Ishikawa (cell line): Measurements from ENCODE around the gene PLCD3.

ENCODE experiments used
- CEBPB ChIP-seq: IDR thresholded peaks from 2 replicates; pipeline ENCODE4 v1.6.1; 2012
- CREB1 ChIP-seq: IDR thresholded peaks from 2 replicates; pipeline ENCODE4 v1.6.1; 2012; ENCODE audit warnings: low read depth
- EGR1 ChIP-seq: IDR thresholded peaks from 2 replicates; pipeline ENCODE4 v1.6.1; 2012
- EP300 ChIP-seq: IDR thresholded peaks from 2 replicates; pipeline ENCODE4 v1.6.1; 2012; ENCODE audit warnings: borderline replicate concordance
- FOXM1 ChIP-seq: IDR thresholded peaks from 2 replicates; pipeline ENCODE4 v1.6.1; 2012; ENCODE audit warnings: low read depth, borderline replicate concordance
- NFIC ChIP-seq: IDR thresholded peaks from 2 replicates; pipeline ENCODE4 v1.6.1; 2012
- RAD21 ChIP-seq: IDR thresholded peaks from 2 replicates; pipeline ENCODE4 v1.6.1; 2012; ENCODE audit warnings: low read depth
- TAF1 ChIP-seq: IDR thresholded peaks from 2 replicates; pipeline ENCODE4 v1.6.1; 2012; ENCODE audit warnings: low read depth, mild to moderate bottlenecking
- TCF12 ChIP-seq: IDR thresholded peaks from 2 replicates; pipeline ENCODE4 v1.6.1; 2012; ENCODE audit warnings: low read depth
- TEAD4 ChIP-seq: IDR thresholded peaks from 2 replicates; pipeline ENCODE4 v1.6.1; 2012
- YY1 ChIP-seq: IDR thresholded peaks from 2 replicates; pipeline ENCODE4 v1.6.1; 2012; ENCODE audit warnings: low read depth
- ZBTB7A ChIP-seq: IDR thresholded peaks from 2 replicates; pipeline ENCODE4 v1.6.1; 2012; ENCODE audit warnings: low read depth
- TF ChIP-seq, protein P1 (sequence below): IDR thresholded peaks from 2 replicates; pipeline ENCODE4 v1.6.1; 2012
- TF ChIP-seq, protein P2 (sequence below): IDR thresholded peaks from 2 replicates; pipeline ENCODE4 v1.6.1; 2012; ENCODE audit warnings: low read depth, mild to moderate bottlenecking
- TF ChIP-seq, protein P3 (sequence below): IDR thresholded peaks from 2 replicates; pipeline ENCODE4 v1.6.1; 2012

Gene PLCD3

DNA sequence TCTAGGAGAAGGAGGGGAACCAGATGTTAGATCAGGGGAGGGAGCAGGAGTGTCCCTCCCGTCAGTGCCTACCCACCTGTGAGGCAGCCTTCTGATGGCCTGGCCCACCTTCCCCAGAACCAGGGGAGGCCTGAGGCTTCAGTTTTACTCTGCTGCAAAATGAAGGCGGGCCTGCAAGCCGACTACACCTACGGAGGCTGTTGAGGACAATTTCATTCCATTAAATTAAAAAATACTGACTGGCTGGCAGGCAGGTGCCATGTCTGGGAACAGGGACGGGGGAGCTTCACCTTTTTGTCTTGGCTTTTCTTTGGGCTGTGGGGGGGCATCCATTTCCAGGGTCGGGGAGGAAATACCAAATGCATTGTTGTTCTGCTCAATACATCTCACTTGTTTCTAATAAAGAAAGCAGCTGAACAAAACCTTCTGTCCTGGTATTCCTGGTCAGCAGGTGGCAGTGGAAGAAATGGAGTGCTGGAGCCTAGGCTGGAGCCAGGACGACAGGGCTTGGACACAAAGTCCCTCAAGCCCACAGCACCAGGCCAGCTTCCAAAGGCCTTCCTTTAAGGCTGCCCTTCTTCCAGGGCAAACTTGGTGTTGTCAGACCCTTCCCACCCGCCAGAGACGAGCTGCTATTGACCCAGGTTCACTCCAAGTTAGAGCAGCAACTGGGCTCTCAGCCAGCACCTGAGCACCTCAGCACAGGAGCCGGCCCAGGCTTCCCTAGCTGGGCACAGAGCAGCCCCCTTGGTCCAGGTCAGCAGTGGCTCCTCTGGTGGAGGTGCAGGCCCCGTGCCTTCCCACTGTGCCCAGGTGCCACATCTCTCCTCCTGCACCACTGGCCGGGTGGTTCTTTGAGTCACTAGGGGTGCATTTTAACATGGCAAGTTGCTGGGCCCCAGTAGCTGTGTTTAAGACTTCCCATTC, 23.5 kb downstream of the PLCD3 start:
- TF ChIP-seq EP300 (no peak), TCF12 (no peak), YY1 (no peak), RAD21 (peak; percentile 16; the same call in 1 of the 2 replicates), NFIC (no peak), CREB1 (no peak)
- TF ChIP-seq, protein P1, sequence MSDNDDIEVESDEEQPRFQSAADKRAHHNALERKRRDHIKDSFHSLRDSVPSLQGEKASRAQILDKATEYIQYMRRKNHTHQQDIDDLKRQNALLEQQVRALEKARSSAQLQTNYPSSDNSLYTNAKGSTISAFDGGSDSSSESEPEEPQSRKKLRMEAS, result no peak
- TF ChIP-seq, protein P2, sequence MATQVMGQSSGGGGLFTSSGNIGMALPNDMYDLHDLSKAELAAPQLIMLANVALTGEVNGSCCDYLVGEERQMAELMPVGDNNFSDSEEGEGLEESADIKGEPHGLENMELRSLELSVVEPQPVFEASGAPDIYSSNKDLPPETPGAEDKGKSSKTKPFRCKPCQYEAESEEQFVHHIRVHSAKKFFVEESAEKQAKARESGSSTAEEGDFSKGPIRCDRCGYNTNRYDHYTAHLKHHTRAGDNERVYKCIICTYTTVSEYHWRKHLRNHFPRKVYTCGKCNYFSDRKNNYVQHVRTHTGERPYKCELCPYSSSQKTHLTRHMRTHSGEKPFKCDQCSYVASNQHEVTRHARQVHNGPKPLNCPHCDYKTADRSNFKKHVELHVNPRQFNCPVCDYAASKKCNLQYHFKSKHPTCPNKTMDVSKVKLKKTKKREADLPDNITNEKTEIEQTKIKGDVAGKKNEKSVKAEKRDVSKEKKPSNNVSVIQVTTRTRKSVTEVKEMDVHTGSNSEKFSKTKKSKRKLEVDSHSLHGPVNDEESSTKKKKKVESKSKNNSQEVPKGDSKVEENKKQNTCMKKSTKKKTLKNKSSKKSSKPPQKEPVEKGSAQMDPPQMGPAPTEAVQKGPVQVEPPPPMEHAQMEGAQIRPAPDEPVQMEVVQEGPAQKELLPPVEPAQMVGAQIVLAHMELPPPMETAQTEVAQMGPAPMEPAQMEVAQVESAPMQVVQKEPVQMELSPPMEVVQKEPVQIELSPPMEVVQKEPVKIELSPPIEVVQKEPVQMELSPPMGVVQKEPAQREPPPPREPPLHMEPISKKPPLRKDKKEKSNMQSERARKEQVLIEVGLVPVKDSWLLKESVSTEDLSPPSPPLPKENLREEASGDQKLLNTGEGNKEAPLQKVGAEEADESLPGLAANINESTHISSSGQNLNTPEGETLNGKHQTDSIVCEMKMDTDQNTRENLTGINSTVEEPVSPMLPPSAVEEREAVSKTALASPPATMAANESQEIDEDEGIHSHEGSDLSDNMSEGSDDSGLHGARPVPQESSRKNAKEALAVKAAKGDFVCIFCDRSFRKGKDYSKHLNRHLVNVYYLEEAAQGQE, result no peak

DNA sequence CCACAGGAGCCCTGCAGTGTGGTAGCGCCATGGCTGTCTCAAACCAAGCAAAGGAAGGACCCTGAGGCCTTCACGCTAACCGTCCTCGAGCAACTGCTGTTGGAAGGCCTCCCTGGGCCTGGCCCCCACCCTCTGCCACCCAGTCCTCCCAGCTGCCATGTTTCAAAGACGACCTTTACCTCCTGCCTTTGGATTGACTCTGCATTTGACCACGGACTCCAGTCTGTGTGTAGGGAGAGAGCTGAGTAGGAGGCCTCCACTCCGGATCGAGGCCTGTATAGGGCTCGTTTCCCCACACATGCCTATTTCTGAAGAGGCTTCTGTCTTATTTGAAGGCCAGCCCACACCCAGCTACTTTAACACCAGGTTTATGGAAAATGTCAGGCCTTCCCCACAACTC, 24.3 kb downstream of the PLCD3 start:
- no peak for TF ChIP-seq EGR1
- no peak for TF ChIP-seq FOXM1
- no peak for TF ChIP-seq CREB1

DNA sequence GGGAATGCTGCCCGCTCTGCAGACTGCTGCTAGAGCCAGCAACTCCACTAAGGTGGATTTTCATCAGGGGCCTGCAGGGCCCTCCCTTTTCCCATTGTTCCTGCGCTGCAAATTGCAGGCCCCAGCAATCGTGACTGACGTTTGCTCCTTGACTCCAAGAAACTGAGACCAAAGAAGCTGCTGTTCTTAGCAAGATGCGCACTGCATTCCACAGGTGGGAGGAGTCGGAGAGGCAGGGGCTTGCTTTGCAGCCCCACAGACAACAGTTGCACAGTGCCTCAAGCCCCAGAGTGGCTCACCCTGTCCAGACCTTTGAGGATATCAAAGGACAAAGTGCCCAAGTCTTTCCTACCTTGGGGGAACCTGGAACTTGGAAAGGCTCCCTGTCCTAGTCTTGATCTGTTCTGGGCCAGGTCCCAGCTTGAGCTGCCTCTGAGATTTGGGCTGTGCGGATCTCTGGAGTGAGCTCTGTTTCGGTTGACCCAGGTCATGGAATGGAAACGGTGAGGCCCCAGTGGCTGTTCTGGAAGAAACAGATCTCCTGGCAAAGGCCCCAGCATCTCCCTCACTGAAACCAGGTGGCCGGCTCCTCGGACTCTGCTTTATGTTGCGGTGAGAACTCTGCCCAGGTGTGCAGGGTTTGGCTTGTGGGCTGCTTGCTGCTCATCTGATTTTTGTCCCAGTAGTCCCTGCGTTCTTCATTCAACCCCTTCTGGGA, 24.9 kb downstream of the PLCD3 start:
- TF ChIP-seq YY1 (no peak), EGR1 (no peak), TCF12 (no peak), CEBPB (no peak), CREB1 (no peak), TAF1 (no peak), NFIC (no peak), RAD21 (no peak), EP300 (no peak), FOXM1 (no peak), ZBTB7A (no peak), TEAD4 (no peak)
- TF ChIP-seq, protein P2, result no peak
- TF ChIP-seq, protein P3, sequence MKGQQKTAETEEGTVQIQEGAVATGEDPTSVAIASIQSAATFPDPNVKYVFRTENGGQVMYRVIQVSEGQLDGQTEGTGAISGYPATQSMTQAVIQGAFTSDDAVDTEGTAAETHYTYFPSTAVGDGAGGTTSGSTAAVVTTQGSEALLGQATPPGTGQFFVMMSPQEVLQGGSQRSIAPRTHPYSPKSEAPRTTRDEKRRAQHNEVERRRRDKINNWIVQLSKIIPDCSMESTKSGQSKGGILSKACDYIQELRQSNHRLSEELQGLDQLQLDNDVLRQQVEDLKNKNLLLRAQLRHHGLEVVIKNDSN, result no peak
- TF ChIP-seq, protein P1, result no peak

DNA sequence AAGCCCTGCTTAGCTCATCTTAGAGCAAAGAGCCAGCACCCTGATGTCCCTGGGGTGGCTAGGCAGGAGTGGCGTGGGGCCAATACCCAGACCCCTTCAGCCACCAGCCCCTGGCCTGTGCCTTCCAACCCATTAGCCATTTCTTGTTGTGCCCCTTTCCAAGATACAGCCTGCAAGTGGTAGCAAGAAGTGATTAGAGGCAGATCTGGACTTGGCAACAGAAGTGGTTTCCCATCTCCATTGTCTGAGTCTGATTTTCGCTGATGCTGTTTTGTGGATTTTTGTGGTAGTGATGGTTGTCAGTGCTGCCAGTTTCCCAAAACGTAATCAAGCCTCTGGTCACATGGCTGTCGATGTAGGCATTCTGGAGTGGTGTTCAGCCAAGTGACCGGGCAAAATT, 25.7 kb downstream of the PLCD3 start:
- TF ChIP-seq ZBTB7A (no peak), EP300 (no peak), TEAD4 (no peak), TAF1 (no peak), CREB1 (no peak), FOXM1 (no peak), CEBPB (no peak), NFIC (no peak)
- TF ChIP-seq, protein P1, result no peak
- TF ChIP-seq, protein P3, result no peak
- TF ChIP-seq, protein P2, result no peak
